ENCODE data around the gene PRPF4. TPM values are rescaled to one million over a fixed set of nuclear protein-coding genes. Genes with fewer than 3 reads are reported as not detected.

The PRPF4 gene
- 48.8 to 57.9 TPM (median 52.0 TPM) in 5 replicates for total RNA-seq (2022; extraction: Qiagen RNA extraction)

DNA sequence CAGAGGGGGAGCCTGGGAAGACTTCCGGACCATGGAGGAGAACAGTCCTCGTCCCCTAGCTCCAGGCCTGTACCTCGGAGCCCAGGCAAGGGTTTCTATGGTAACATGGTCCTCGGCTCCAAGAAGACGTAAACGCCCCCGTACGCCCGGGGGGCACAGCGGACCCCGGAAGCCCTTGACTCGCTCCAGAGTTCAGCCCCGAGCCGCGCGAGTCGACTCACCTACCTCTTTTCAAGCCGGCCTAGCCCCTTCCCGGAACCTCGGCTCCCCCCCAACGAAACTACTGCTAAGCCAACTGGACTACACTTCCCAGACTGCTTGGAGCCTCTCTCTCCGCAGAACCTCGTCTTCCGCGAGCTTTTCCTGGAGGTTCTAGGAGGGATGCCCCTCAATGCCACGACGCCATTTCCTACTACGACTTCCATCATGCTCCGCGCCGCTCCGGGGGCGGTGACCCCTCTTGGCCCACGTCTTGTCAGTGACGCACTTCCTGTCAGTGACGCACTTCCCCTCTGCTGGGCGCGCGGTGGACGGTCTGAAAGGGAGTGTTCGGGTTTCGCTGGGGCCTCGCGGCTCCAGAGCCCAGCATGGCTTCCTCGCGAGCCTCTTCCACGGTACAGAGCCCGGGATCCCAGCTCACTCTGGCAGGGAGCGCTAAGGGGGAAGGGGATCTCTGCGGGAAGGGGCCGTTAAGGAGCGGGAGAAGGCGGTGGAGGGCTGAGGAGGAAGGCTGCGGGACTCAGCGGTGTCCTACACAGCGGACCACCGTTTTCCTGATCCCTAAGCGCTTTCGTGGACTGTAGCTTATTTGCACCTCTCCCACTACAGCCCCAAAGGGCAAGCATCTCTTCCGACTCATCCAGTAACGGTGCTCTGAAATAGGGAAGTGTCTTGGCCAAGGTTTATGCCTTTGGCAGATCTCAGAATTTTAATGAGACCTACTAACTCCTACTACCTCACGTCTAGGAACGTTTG, at the start of gene PRPF4, which contains the start of gene CDC26:
Gene PRPF4, plus strand, starts transcription at position 502 of the 975 bp plus-strand sequence. Its CDS starts 86 bp downstream, at position 588.
Gene CDC26, minus strand, starts transcription at position 416 of the 975 bp plus-strand sequence. CDS start 3,065 bp downstream, outside the sequence.

DNA sequence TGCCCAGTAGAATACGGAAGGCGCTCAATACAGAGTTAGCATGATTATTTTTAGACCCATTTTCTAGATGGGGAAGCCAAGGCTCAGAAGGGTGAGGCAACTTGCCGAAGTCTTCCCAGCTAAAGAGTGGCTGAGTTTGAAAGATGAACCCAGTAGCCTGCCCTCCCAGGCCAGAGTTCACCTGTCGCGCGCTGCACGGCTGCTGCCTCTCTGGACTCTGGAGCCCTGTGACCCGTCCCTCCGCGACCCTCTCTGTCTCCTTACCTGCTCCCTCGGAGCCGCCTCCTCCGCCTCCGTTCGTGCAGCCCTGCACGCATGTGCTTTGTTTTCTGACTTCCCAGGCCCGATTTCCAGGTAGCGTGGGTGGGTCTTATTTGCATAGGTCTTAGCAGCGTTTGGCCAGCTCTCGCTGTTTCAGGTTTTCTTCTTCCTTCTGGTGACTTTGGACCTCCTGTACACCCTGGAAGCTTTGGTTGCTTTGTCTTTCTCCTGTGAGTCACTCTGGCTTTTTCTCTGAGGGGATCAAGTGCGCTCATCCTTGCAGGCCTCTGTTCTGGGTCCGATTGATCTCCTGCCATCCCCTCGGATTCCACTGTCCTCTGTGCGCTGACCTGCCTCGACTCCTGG, 27.4 kb downstream of the PRPF4 start, which contains the start of gene RNF183:
Gene RNF183, minus strand, starts transcription at position 585 of the 627 bp plus-strand sequence. CDS start 5,192 bp downstream, outside the sequence.

DNA sequence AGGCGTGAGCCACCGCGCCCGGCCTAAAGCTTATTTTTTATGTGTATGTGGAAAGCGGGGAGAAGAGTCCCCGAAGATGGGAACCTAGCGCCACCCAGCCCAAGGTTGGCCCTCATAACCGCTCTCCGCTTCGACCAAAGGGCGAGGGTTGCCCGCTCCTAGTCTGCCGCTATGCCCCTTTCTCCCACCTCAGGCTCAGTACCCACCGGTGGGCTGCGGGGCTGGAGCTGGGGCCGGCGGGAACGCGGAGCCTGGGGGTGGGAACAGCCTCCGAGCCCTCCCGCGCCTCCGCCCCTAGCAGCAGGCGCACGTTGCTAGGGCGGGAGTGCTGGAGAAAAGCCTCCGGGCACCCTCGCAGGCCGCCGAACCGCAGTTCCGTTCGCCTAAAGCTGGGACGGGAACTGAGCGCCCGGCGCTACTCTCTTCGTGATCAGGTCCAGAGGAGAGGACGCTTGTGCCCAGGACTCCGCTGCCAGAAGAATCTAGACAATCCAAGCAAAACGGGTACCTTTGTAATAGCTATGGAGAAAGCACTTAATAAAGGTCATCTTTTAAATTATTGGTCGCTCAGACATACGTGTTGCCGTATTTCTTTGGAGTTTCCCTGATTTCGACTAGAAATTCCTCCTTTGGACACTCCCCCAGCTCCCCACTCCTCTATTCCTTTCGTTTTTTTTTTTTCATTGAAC, 64.7 kb downstream of the PRPF4 start, which contains the start of gene WDR31:
Gene WDR31, minus strand, starts transcription at position 265 of the 689 bp plus-strand sequence. CDS start 8,253 bp downstream, outside the sequence.

Other genes starting within 250 kb of the PRPF4 start
- gene ZFP37, start 218.9 kb upstream of the PRPF4 start, total RNA-seq (2022; extraction: Qiagen RNA extraction) = 1.4 to 2.4 TPM (median 1.7 TPM) in 5 replicates
- 7.7 to 8.5 TPM (median 8.0 TPM) in 5 replicates for gene SLC31A2, start 124.7 kb upstream of the PRPF4 start, total RNA-seq (2022; extraction: Qiagen RNA extraction)
- gene FKBP15, start 54.4 kb upstream of the PRPF4 start, total RNA-seq (2022; extraction: Qiagen RNA extraction) = 15.9 to 17.3 TPM (median 16.3 TPM) in 5 replicates
- 16.9 to 21.8 TPM (median 17.7 TPM) in 5 replicates for gene SLC31A1, start 54.1 kb upstream of the PRPF4 start, total RNA-seq (2022; extraction: Qiagen RNA extraction)
- 41.2 to 56.4 TPM (median 45.1 TPM) in 5 replicates for gene CDC26, start 86 bp upstream of the PRPF4 start, total RNA-seq (2022; extraction: Qiagen RNA extraction)
- 0.10 to 0.19 TPM in 2 of 5 replicates, not detected in the others for gene RNF183, start 27.7 kb downstream of the PRPF4 start, total RNA-seq (2022; extraction: Qiagen RNA extraction)
- gene WDR31, start 64.6 kb downstream of the PRPF4 start, total RNA-seq (2022; extraction: Qiagen RNA extraction) = 0.96 to 1.4 TPM (median 1.1 TPM) in 5 replicates
- gene BSPRY, start 73.9 kb downstream of the PRPF4 start, total RNA-seq (2022; extraction: Qiagen RNA extraction) = 0.07 to 0.12 TPM (median 0.09 TPM) in 5 replicates
- 20.3 to 24.8 TPM (median 22.6 TPM) in 5 replicates for gene HDHD3, start 101.3 kb downstream of the PRPF4 start, total RNA-seq (2022; extraction: Qiagen RNA extraction)
- 12.9 to 17.1 TPM (median 14.3 TPM) in 5 replicates for gene ALAD, start 125.6 kb downstream of the PRPF4 start, total RNA-seq (2022; extraction: Qiagen RNA extraction)
- 96.3 to 116 TPM (median 103 TPM) in 5 replicates for gene POLE3, start 135.0 kb downstream of the PRPF4 start, total RNA-seq (2022; extraction: Qiagen RNA extraction)
- gene C9orf43, start 135.1 kb downstream of the PRPF4 start, total RNA-seq (2022; extraction: Qiagen RNA extraction) = 0.30 to 0.73 TPM (median 0.54 TPM) in 5 replicates
- 13.8 to 18.1 TPM (median 16.2 TPM) in 5 replicates for gene RGS3, start 188.1 kb downstream of the PRPF4 start, total RNA-seq (2022; extraction: Qiagen RNA extraction)